ENCODE data around the gene COPS7A.

COPS7A gene

DNA sequence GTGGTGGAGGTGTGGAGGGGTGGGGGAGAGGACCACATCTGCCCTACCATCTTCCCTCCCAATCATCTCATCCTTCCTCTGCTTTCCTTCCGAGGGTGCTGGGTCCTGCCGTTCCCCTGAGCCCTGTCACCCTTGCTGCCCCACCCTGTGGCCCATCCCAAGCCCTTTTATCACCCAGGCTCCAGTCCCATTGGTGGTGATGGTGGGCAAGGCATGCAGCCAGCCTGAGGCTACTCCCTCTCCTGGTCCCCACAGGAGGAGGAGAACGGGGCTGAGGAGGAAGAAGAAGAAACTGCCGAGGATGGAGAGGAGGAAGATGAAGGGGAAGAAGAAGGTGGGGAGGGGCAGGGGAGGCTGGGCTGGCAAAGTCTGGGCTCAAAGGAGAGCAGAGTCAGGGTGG, 45.8 kb downstream of the COPS7A start:
- no peak for DNase-seq (ENCODE audit: low spot score)

DNA sequence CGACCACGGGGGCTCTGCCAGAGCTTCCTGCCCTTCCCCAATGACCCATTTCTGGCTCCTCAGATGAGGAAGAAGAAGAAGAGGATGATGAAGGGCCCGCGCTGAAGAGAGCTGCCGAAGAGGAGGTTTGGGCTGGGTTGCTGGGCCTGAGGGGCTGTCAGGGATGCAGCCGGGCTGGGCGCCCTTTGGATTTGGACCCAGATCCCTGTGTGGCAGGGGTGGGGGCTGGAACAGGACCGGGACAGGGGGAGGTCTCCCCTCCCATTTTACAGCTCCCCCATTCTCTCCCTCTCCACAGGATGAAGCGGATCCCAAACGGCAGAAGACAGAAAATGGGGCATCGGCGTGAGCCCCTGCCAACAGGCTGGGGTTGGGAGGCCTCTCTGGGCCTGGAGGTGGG, 46.2 kb downstream of the COPS7A start:
- DNase-seq (ENCODE audit: low spot score): no peak

DNA sequence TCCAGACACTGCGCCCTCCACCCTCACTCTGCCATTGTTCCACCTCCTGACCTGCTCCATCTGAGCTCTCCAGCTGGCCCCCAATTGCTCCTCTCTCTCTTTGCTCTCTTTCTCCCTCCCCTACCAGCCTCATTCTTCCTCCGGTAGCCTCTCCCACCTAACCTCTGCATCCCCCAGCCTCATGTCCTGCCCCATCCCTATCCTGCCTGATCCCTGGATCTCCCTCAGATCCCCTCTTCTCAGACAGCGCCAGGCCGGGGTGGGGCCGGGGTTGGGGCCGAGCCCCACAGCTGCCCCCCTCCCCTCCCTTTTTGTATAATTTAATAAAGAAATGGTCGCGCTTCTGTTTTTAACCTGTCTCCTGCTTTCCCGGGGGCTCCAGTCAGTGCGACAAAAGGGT, 46.8 kb downstream of the COPS7A start:
- no peak for DNase-seq (ENCODE audit: low spot score)

DNA sequence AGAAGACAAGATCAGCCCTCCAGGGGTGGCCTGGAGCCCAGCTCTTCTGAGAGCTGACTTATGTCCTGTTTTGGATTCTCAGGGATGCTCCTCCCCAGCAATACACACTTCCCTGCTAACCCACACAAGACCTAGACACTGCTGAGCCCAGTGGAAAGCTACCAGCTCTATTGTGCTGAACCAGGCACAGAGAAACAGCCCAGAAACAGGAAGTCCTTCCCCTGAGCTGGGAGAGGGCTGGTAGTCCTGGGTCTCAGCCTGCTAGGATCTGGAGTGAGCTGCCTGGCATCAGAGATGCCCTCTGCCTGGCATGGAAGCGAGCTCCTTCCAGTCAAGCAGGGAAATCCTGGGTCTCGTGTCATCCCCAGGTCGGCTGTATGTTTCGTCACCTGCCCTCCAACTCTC, 47.2 kb downstream of the COPS7A start:
- peak; percentile 51 for DNase-seq (ENCODE audit: low spot score)

DNA sequence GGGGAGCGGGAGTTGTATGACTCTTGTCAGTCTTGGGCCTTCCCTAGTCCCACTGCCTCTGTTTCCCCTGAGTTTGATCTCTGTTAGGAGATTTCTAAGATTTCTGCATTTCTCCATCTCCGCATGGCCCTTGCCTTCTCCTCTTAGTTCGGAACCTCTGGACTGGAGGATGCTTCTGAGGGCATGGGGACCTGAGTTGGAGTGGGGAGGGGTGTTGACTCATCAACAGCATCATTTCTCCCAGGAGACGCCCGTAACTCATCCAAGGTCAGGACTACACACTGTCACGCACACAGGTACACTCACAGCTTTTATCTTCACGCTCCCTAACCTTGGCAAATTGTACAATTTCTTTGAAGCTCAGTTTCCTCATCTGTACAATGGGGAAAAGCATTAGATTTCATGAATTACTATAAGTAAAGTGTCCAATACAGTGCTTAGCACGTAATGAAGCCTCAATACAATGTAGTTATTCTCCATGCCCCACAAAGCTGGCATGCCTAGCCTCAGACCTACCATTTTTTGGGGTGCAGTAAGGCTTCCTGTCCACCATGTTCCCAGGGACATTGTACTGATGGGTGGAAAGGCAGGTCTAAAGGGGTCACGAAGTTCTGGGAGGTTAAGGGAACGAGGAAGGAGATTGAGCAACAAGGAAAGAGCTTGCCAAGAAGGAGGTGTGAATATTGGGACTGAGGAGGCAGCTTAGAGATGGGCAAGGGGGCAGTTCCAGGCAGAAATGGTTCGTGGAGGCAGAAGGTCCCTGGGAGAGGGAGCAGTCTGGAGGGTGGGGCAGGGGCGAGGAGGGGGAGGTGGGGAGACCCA, 47.9 kb downstream of the COPS7A start:
- DNase-seq (ENCODE audit: low spot score): no peak

DNA sequence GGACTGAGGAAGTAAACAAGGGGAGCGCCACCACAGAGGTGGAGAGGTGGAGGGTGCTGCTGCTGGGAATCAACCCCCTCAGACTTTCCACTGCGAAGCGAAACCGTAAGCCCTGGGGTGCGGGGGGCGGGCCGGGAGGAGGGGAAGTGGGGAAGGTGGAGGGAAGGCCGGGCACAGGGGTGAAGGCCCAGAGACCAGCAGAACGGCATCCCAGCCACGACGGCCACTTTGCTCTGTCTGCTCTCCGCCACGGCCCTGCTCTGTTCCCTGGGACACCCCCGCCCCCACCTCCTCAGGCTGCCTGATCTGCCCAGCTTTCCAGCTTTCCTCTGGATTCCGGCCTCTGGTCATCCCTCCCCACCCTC, 48.5 kb downstream of the COPS7A start, which contains the start of gene LAG3:
Gene LAG3 (plus strand): TSS at position 190 of the 365 bp plus-strand sequence. CDS start 333 bp downstream, outside the sequence.
- DNase-seq (ENCODE audit: low spot score): no peak

DNA sequence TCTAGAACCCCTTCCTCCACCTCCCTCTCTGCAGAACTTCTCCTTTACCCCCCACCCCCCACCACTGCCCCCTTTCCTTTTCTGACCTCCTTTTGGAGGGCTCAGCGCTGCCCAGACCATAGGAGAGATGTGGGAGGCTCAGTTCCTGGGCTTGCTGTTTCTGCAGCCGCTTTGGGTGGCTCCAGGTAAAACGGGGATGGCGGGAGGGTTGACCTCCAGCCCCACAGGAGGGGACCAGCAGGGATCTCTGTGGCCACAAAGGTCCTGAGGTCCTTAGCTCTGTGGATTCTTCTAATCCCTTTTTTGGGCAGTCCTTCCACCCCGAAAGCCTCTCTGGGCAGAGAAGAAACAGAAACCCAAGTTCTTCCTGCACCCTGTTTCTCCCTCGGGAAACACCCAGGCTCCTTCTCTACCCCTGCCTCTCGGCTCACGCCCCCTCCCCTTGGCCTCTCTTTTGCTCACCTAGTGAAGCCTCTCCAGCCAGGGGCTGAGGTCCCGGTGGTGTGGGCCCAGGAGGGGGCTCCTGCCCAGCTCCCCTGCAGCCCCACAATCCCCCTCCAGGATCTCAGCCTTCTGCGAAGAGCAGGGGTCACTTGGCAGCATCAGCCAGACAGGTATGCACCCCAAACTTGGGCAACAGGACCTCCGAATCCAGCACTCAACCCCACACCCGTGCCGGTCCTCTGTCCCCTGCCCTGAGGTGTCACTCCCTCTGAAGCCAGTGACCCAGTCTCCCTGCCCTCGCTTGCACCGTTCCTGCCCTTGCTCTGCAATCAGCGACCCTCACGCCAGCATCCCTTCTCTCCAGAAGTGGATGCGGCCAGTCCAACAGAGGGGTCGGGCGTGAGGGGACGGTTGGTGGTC, 49.1 kb downstream of the COPS7A start:
- no peak for DNase-seq (ENCODE audit: low spot score)

DNA sequence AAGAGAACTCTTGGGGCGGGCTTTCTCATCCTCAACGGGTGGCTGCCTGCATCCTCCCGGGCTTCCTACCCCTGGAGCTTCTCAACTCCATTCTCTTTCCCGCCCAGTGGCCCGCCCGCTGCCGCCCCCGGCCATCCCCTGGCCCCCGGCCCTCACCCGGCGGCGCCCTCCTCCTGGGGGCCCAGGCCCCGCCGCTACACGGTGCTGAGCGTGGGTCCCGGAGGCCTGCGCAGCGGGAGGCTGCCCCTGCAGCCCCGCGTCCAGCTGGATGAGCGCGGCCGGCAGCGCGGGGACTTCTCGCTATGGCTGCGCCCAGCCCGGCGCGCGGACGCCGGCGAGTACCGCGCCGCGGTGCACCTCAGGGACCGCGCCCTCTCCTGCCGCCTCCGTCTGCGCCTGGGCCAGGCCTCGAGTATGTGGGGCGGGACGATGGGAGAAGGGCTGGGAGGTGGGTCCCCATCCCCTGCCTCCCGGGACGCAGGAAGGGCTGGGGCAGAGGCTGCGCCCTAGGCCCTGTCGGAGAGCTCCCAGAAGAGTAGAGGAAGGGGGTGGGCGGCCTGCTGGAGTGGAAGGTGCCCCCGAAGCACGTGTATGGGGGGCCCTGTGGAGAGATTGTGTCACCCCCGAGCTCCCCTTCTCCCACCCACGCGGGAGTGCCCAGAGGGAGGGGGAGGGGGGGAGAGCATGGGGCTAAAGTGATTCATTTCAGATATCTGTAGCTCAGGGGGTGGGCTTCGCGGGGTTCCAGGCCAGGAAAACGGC, 49.9 kb downstream of the COPS7A start:
- no peak for DNase-seq (ENCODE audit: low spot score)

GRCh38 chr12:6774499-6775062, 50.7 kb downstream of the COPS7A start:
- no peak for DNase-seq (ENCODE audit: low spot score)

DNA sequence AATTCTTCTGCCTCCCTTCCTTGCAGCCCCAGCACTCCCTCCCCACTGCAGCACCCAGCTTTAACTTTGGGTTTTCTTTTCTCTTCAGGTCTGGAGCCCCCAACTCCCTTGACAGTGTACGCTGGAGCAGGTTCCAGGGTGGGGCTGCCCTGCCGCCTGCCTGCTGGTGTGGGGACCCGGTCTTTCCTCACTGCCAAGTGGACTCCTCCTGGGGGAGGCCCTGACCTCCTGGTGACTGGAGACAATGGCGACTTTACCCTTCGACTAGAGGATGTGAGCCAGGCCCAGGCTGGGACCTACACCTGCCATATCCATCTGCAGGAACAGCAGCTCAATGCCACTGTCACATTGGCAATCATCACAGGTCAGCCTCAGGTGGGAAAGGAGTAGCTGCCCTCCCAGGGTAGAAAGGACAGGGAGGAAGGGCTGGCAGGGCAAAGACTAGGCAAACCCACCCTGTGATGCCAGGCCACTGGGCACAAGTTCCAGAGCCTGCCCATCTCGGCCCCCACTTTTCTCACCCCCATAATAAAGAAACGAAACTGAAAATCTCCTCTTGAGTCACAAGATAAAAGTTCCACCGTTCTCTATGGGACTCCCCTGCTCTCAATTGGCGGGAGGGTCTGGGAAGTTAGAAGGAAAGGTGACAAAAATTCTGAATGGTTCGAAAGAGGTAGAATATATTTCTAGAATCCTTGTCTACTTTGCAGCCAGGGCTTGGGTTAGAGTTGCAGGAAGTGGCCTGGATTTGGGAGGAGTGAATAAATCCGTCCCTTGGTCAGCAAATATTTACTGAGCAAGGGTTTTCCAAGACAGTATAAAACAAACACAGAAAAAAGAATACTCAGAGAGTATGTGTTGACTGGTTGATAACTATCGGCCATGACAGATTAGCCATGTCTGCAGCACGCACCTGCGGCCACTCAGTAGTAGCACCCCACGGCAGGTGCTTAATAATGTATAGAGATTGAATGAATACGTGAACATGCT, 51.6 kb downstream of the COPS7A start:
- no peak for DNase-seq (ENCODE audit: low spot score)

GRCh38 chr12:6777386-6777785, 53.5 kb downstream of the COPS7A start:
- no peak for DNase-seq (ENCODE audit: low spot score)

GRCh38 chr12:6778217-6778573, 54.3 kb downstream of the COPS7A start:
- peak; percentile 74 for DNase-seq (ENCODE audit: low spot score)

GRCh38 chr12:6778574-6779550, 55.0 kb downstream of the COPS7A start:
- DNase-seq (ENCODE audit: low spot score): peak; percentile 98

DNA sequence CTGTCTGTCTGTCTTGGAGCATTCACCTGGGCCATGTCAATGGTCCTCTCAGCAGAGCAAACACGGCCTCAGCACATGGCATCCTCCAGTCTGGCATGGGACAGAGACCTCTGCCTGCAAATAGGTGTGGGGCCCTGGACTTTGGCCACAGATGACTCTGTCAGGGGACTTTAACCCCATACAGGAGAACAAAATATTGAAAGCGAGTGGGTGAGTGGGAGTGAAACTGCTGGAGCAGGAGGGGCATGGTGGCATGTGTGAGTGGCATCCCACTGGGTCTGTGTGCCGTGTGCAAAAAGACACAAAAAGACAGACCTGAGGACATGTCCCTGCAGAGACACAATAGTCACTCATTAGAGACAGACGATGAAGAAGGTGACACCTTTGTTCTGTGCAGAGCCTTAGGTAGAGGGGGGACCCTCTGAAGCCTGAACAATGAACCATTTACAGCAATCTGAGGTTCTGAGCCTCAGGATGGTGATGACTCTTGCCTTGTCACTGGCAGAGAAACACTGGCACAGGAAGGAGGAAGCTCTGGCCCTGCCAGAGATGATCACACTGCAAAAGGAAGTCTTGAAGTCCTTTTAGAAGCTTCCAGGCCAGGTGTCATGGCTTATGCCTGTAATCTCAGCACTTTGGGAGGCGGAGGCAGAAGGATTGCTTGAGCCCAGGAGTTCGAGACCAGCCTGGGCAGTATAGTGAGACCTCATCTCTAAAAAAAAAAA, 56.0 kb downstream of the COPS7A start:
- no peak for DNase-seq (ENCODE audit: low spot score)

DNA sequence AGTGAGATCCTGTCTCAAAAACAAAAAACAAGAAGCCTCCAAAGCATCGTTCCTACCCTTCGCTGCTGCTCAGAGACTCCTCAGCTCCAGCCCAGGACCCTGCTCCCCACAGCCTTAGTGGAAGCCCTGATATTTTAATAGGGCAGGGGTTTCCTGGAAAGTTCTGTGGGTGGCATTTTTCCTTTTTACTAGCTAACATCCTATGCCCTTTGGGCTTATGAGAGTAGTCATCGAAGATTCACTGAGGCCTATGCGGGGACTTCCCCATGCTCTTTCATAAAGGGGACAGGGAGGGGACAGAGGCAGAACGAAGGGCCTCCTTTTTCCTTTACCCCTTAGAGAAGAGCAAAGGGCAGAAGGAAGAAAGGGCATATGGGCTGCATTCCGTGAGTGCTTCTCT, 56.7 kb downstream of the COPS7A start:
- DNase-seq (ENCODE audit: low spot score): no peak

Data from cerebellar cortex (tissue), 1 donor.